K562 (cell line): ENCODE data around the gene BAIAP2L2. TPM values are rescaled to one million over a fixed set of nuclear protein-coding genes. Genes with fewer than 3 reads are reported as not detected.
"Not testable (repeated sequence)": the region's sequence is repeated elsewhere in the genome, so short reads cannot be mapped to it uniquely, and the experiment has no call there.

Experiments used
- ATAC-seq: fragments of 200-7000 bp; cut with Tn5 transposase; 3 replicates; pipeline ENCODE4 v1.9.1; 2020; ENCODE audit warnings: moderate library complexity
- BruUV-seq: library from RNA; stranded (reverse); fragments of 400-500 nt; replicated peaks from 2 replicates; lab custom pipeline; 2021; lab: Mats Ljungman, UMichigan
- CTCF ChIA-PET: fragments of 300-600 bp; formaldehyde crosslinking; extraction: SDS; loops from one replicate; lab custom pipeline; 2021; ENCODE audit warnings: low intra/inter-chr PET ratio; lab: Yijun Ruan, JAX
- POLR2A ChIA-PET: fragments of 300-600, 350-650 bp; sonication (Branson Sonifier 250); formaldehyde crosslinking; extraction: SDS; loops from one replicate; lab custom pipeline; 2021; ENCODE audit warnings: antibody characterized with exemption, inconsistent platforms; lab: Yijun Ruan, JAX
- DNase-seq, 4 experiments: peaks; one replicate each; pipeline versions ENCODE4 v3.0.0 to v3.0.0-alpha.2; 2011 to 2018; ENCODE audit warnings: low spot score in 3 of 4, mixed read lengths in 3 of 4; ENCODE audit errors: extremely low read depth in 1 of 4
- FAIRE-seq: peaks from 2 replicates; lab custom pipeline; 2011; peaks lifted over from hg19 to GRCh38; lab: Jason Lieb, UNC
- H2AFZ ChIP-seq: 2 replicates; pipeline ENCODE4 v1.6.0; 2011; ENCODE audit warnings: low read depth, low read length, control low read depth, inconsistent platforms
- H3K27ac ChIP-seq: fragments of 200-600 bp; 3 replicates; pipeline ENCODE4 v1.8.0; 2011; ENCODE audit warnings: low read depth, mild to moderate bottlenecking, control low read depth, inconsistent platforms, low read length, moderate library complexity, mixed read lengths; ENCODE audit errors: extremely low read depth
- H3K27me3 ChIP-seq, 2 experiments: fragments of 300-600 bp in 1 of 2; 2 replicates in 1 of 2; 3 replicates in 1 of 2; pipeline versions ENCODE4 v1.6.0 to v1.8.0; 2011; ENCODE audit warnings: inconsistent platforms in 2 of 2, low read length in 2 of 2, mild to moderate bottlenecking in 1 of 2, mixed read lengths in 1 of 2, moderate library complexity in 1 of 2; ENCODE audit not compliant: control insufficient read depth in 2 of 2, insufficient read depth in 2 of 2
- H3K36me3 ChIP-seq: fragments of 300-600 bp; 3 replicates; pipeline ENCODE4 v1.8.0; 2011; ENCODE audit warnings: mild to moderate bottlenecking, low read length, inconsistent platforms; ENCODE audit not compliant: control insufficient read depth, insufficient read depth
- H3K4me1 ChIP-seq, 2 experiments: fragments of 200-600 bp in 1 of 2; replicated peaks in 1 of 2; 2 replicates in 1 of 2; 3 replicates in 1 of 2; pipeline versions ENCODE4 v1.5.1 to v1.8.0; 2011; ENCODE audit warnings: inconsistent platforms in 2 of 2, low read length in 2 of 2, mild to moderate bottlenecking in 1 of 2, mixed read lengths in 1 of 2, moderate library complexity in 1 of 2; ENCODE audit not compliant: control insufficient read depth in 2 of 2, insufficient read depth in 2 of 2
- H3K4me2 ChIP-seq: 2 replicates; pipeline ENCODE4 v1.6.1; 2011; ENCODE audit warnings: low read length, control low read depth, inconsistent platforms, mixed read lengths; ENCODE audit not compliant: insufficient read depth
- H3K4me3 ChIP-seq: fragments of 200-600 bp; sonication (generic), shearing (Covaris generic); 2 replicates; pipeline ENCODE4 v1.5.1; 2016; ENCODE audit warnings: control low read depth, inconsistent platforms
- H3K79me2 ChIP-seq: fragments of 200-600 bp; 3 replicates; pipeline ENCODE4 v1.8.0; 2011; ENCODE audit warnings: low read length, inconsistent platforms; ENCODE audit not compliant: control insufficient read depth, insufficient read depth
- H3K9ac ChIP-seq, 2 experiments: 2 replicates each; pipeline versions ENCODE4 v1.6.0 to v1.6.1; 2011; ENCODE audit warnings: low read depth in 2 of 2, low read length in 2 of 2, control low read depth in 1 of 2, inconsistent platforms in 1 of 2, mild to moderate bottlenecking in 1 of 2, mixed read lengths in 1 of 2; ENCODE audit not compliant: insufficient read depth in 1 of 2
- H3K9me1 ChIP-seq: one replicate; pipeline ENCODE4 v1.6.0; 2011; ENCODE audit warnings: inconsistent platforms, mild to moderate bottlenecking, low read length, moderate library complexity; ENCODE audit not compliant: control insufficient read depth, insufficient read depth
- H3K9me3 ChIP-seq: replicated peaks from 2 replicates; pipeline ENCODE4 v1.5.1; 2011; ENCODE audit warnings: low read depth, low read length, inconsistent platforms; ENCODE audit not compliant: control insufficient read depth, insufficient read depth
- H4K20me1 ChIP-seq: replicated peaks from 2 replicates; pipeline ENCODE4 v1.6.1; 2011; ENCODE audit warnings: low read length, inconsistent platforms, mixed read lengths; ENCODE audit not compliant: control insufficient read depth, insufficient read depth
- CCAR2 ChIP-seq: fragments of 200-400 bp; formaldehyde crosslinking; IDR thresholded peaks from 2 replicates; pipeline ENCODE4 v1.6.1; 2017; ENCODE audit warnings: mild to moderate bottlenecking, low read depth, low read length
- EGR1 ChIP-seq: fragments of 450-650 bp; conservative IDR thresholded peaks from 2 replicates; pipeline ENCODE4 v1.6.1; 2017; ENCODE audit warnings: mild to moderate bottlenecking
- FOSL1 ChIP-seq: fragments of 200-800 bp; sonication (Bioruptor generic); conservative IDR thresholded peaks from 2 replicates; pipeline ENCODE4 v1.6.1; 2016; ENCODE audit warnings: missing genetic modification characterization, missing compliant biosample characterization
- KHSRP ChIP-seq: fragments of 450-650 bp; IDR thresholded peaks from 2 replicates; pipeline ENCODE4 v1.6.1; 2017
- MYBL2 ChIP-seq, 2 experiments: fragments of 450-650 bp in 1 of 2; sonication (generic) in 1 of 2; formaldehyde crosslinking in 1 of 2; IDR thresholded peaks; 2 replicates each; pipeline versions ENCODE4 v1.6.1 to v1.8.1; 2017 to 2022; ENCODE audit warnings: borderline replicate concordance in 1 of 2, inconsistent platforms in 1 of 2, low read depth in 1 of 2, mild to moderate bottlenecking in 1 of 2, missing genetic modification reagents in 1 of 2, moderate library complexity in 1 of 2
- NKRF ChIP-seq: fragments of 450-650 bp; IDR thresholded peaks from 2 replicates; pipeline ENCODE4 v1.6.1; 2016; ENCODE audit warnings: borderline replicate concordance
- POLR2B ChIP-seq: fragments of 450-650 bp; IDR thresholded peaks from 2 replicates; pipeline ENCODE4 v1.6.1; 2018; ENCODE audit warnings: low read depth; ENCODE audit not compliant: partially characterized antibody
- SPI1 ChIP-seq: IDR thresholded peaks from 2 replicates; pipeline ENCODE4 v1.6.1; 2011; ENCODE audit warnings: low read depth, low read length, control low read depth, borderline replicate concordance
- ZBTB17 ChIP-seq: fragments of 450-650 bp; formaldehyde crosslinking; IDR thresholded peaks from 2 replicates; pipeline ENCODE4 v1.4.0; 2020; ENCODE audit warnings: mild to moderate bottlenecking
- ZNF121 ChIP-seq: sonication (generic); formaldehyde crosslinking; conservative IDR thresholded peaks from 2 replicates; pipeline ENCODE4 v1.8.0; 2022; ENCODE audit warnings: missing genetic modification reagents
- ZNF3 ChIP-seq: fragments of 250-450 bp; sonication (Bioruptor Pico); IDR thresholded peaks from 2 replicates; pipeline ENCODE4 v1.5.0; 2021; ENCODE audit warnings: mild to moderate bottlenecking, moderate library complexity
- WGBS: fragments of 100-300 bp; shearing (Covaris generic); methylation state at CpG from one replicate; pipeline ENCODE4 v1.1.6; 2016; ENCODE audit warnings: low coverage, mixed read lengths; ENCODE audit not compliant: insufficient coverage; ENCODE audit errors: missing lambda C conversion rate; 5-methylcytosine and 5-hydroxymethylcytosine counted together
- in situ Hi-C: fragments of 300-500 bp; cut with MboI; formaldehyde crosslinking; loops from 4 replicates; pipeline ENCODE4 v1.15.0; 2018; ENCODE audit warnings: inconsistent platforms, mixed read lengths
- intact Hi-C: fragments of 100-400 bp; cut with micrococcal nuclease; formaldehyde crosslinking; loops from 2 replicates; pipeline ENCODE4 v1.14.2; 2022
- polyA plus RNA-seq, 8 experiments: library from polyadenylated mRNA; depleted of rRNA in 4 of 8; stranded (reverse) in 5 of 8; unstranded in 3 of 8; fragments of >200 nt; fragmentation: Nextera tagmentation in 2 of 8; fragmentation: Illumina TruSeq in 1 of 8; extraction: Ambion mirVana in 2 of 8; extraction: Trizol in 1 of 8; gene quantifications; 2 replicates each; pipeline versions ENCODE4 v1.2.1 to v1.2.3, GENCODE V29; 2011 to 2014; ENCODE audit warnings: inconsistent platforms in 1 of 8, missing spikeins in 1 of 8
- total RNA-seq, 7 experiments: library from RNA; depleted of rRNA in 6 of 7; stranded (reverse); fragments of >200 nt in 6 of 7; fragmentation: Illumina TruSeq in 2 of 7; extraction: Trizol in 2 of 7; gene quantifications; 2 replicates each; pipeline versions ENCODE4 v1.2.1 to v1.2.3, GENCODE V29; 2011 to 2021; ENCODE audit warnings: low replicate concordance in 1 of 7

BAIAP2L2 gene
- total and polyA plus RNA-seq, 9 of the 15 experiments (the other 6 are each of a cell fraction or from before 2014, with no cell fraction given): 0.04 to 0.22 (median 0.07) TPM; not detected in 4

DNA sequence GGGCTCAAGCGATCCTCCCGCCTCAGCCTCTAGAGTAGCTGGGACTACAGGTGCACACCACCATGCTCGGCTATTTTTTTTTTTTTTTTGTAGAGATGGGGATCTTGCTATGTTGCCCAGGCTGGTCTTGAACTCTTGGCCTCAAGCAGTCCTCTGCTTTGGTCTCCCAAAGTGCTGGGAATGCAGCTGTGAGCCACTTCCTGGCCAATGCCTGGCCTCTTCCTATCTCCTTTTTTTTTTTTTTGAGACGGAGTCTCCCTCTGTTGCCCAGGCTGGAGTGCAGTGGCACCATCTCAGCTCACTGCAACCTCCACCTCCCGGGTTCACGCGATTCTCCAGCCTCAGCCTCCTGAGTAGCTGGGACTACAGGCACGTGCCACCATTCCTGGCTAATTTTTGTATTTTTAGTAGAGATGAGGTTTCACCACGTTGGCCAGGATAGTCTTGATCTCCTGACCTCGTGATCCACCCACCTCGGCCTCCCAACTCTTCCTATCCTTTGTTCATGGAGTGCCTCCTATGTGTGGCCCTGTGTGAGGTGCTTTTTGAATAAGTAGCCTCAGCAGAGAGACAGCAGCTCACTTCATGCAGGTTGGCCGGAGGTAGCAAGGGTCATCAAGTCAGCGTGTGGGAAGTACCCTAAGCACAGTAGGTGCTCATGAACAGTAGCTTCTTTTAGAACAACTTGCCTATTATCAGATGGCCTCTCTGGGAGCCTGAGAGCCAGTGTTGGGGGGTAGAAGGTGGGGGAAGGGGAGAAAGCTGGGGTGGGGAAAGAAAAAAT is 72.9 kb downstream of the BAIAP2L2 start:
- CTCF ChIA-PET, H3K4me3 ChIP-seq, H3K9me3 ChIP-seq, H3K36me3 ChIP-seq, intact Hi-C loops, H3K4me2 ChIP-seq, DNase-seq, in situ Hi-C loops, H3K27ac ChIP-seq, ATAC-seq, H3K79me2 ChIP-seq, H3K27me3 ChIP-seq, FAIRE-seq, H3K9ac ChIP-seq, H3K9me1 ChIP-seq, H4K20me1 ChIP-seq, BruUV-seq: not testable (repeated sequence)
- peak; percentile 45 for TF ChIP-seq ZNF121 (CRISPR knock-in tag)
- WGBS: 41% methylated on average over 9 of the region's 13 CpGs
- peaks cover 26 to 49% of the 10 kb centered on the region in 2 experiments for H3K4me1 ChIP-seq
- POLR2A ChIA-PET: interaction anchor here (0.6 to 0.7 kb wide), 4 partner anchors 11 to 760 kb away, joined by 3 to 4 read pairs (median 4); no protein-coding TSS in a partner anchor
- 0 out of 2 replicates have a peak overlapping the region, but pooled peaks have one; percentile 32 for H2AFZ ChIP-seq

DNA sequence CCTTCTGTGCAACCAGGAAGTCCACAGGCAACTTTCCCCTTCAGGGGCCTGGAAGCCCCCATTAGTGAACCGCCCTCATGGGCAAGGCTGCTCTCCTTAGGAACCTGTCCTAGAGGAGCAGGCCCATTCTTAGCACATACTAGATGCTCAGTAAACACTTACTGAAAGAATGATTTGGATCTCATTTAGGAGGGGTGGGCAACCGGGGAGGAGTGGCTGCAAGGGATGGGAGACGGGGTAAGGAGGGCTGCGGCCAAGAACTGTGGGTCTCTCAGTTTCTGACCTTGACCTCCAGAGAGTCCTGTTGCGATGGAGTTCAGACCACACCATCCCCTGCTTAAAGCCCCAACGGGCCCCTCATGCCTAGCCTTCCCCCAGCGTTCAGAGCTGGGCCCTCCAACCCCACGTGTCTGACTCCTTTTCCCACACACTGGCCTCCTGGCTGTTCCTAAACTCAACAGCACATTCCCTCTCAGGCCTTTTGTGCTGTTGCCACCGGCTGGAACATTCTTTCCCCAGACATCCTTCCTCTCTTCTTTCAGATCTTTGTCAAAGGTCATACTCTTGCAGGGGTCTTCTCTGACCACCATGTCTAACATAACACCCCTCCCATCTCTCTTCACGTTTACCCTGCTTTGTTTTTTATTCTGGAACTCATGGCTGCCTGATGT is 74.0 kb downstream of the BAIAP2L2 start:
- Histone ChIP-seq H3K27me3 (no peaks in the 10 kb centered on the region), H3K27ac (no peak overlapping the region), H3K36me3 (no peaks in the 10 kb centered on the region), H3K79me2 (no peaks in the 10 kb centered on the region), H4K20me1 (no peaks in the 10 kb centered on the region), H2AFZ (no peak overlapping the region), H3K9ac (no peak overlapping the region), H3K4me2 (no peak overlapping the region), H3K4me1 (peaks cover 28 to 45% of the 10 kb centered on the region in 2 experiments), H3K4me3 (no peak overlapping the region), H3K9me1 (no peaks in the 10 kb centered on the region), H3K9me3 (no peaks in the 10 kb centered on the region)
- intact Hi-C loops (no loop called here), in situ Hi-C loops (no loop called here)
- 66% methylated on average over 9 of the region's 10 CpGs for WGBS
- FAIRE-seq: no peak
- ChIA-PET CTCF (no interaction called here), POLR2A (interaction anchor here (0.7 kb wide), 2 partner anchors 90 to 761 kb away, joined by 3 to 4 read pairs; no protein-coding TSS in a partner anchor)
- BruUV-seq: no TSS peak
- no peak for DNase-seq
- no peak for ATAC-seq
- TF ChIP-seq ZNF3 (no peak), ZBTB17 (CRISPR knock-in tag) (no peak), KHSRP (no peak), NKRF (no peak), MYBL2 (IDR thresholded peaks at IDR 0.05; ENCODE audit: low read depth) (no peak), MYBL2 (CRISPR knock-in tag; IDR thresholded peaks at IDR 0.05; ENCODE audit: borderline replicate concordance) (no peak), SPI1 (no peak), FOSL1 (no peak), CCAR2 (no peak), POLR2B (no peak), EGR1 (no peak)
